ENCODE results near the gene UNC119B. TPM values are rescaled to one million over a fixed set of nuclear protein-coding genes. Genes with fewer than 3 reads are reported as not detected.

Gene UNC119B
- total RNA-seq, 6 donors from 2014 or later: 18.8 to 28.7 (median 22.8) TPM

- H3K9me3 ChIP-seq: no peaks in the 10 kb centered on the region
- peak in 1 of 2 donors; percentile 38 for DNase-seq
- 45 to 63% methylated on average over 3 of the region's 3 CpGs for WGBS, 2 donors
- no peaks in the 10 kb centered on the region for H3K27me3 ChIP-seq
- H3K36me3 ChIP-seq: peaks cover 5 to 87% (median 58%) of the 10 kb centered on the region in 4 donors
- H3K27ac ChIP-seq: peak overlapping the region; percentile 7 to 77 (median 58)
- H3K4me1 ChIP-seq: peaks cover 19 to 50% (median 19%) of the 10 kb centered on the region in 4 donors
- no peak overlapping the region for H3K4me3 ChIP-seq
- peak in 1 of 2 donors; percentile 53 for ATAC-seq (ENCODE audit: low FRiP score in 2 of 2)
- TF ChIP-seq POLR2AphosphoS5 (IDR thresholded peaks at IDR 0.05) (peak in 1 of 2 donors; percentile 10), EP300 (IDR thresholded peaks at IDR 0.05) (no peak)
Measured at GRCh38 chr12:120698665-120699064, 11.6 kb upstream of the UNC119B start.

- H3K27me3 ChIP-seq: no peaks in the 10 kb centered on the region
- WGBS, 2 donors: 90 to 93% methylated on average over 7 of the region's 7 CpGs
- no peak overlapping the region for H3K4me3 ChIP-seq
- TF ChIP-seq POLR2AphosphoS5 (IDR thresholded peaks at IDR 0.05) (no peak), POLR2A (IDR thresholded peaks at IDR 0.05) (no peak), EP300 (IDR thresholded peaks at IDR 0.05) (no peak), CTCF (IDR thresholded peaks at IDR 0.05) (no peak)
- peaks cover 5 to 78% (median 50%) of the 10 kb centered on the region in 4 donors for H3K36me3 ChIP-seq
- no peaks in the 10 kb centered on the region for H3K9me3 ChIP-seq
- ATAC-seq (ENCODE audit: low FRiP score in 2 of 2) (no peak), DNase-seq (no peak)
- peaks cover 19 to 51% (median 23%) of the 10 kb centered on the region in 4 donors for H3K4me1 ChIP-seq
- peak overlapping the region in 2 of 4 donors; percentile 65 to 77 for H3K27ac ChIP-seq
Measured at GRCh38 chr12:120699553-120699952, 10.7 kb upstream of the UNC119B start.

- Histone ChIP-seq H3K27me3 (no peaks in the 10 kb centered on the region), H3K27ac (no peak overlapping the region), H3K4me1 (peaks cover 19 to 46% (median 23%) of the 10 kb centered on the region in 4 donors), H3K36me3 (peaks cover 0 to 65% (median 38%) of the 10 kb centered on the region in 4 donors), H3K9me3 (no peaks in the 10 kb centered on the region), H3K4me3 (no peak overlapping the region)
- 94 to 95% methylated on average over 5 of the region's 5 CpGs for WGBS, 2 donors
- DNase-seq: no peak
- TF ChIP-seq POLR2AphosphoS5 (IDR thresholded peaks at IDR 0.05) (no peak), EP300 (IDR thresholded peaks at IDR 0.05) (no peak), CTCF (IDR thresholded peaks at IDR 0.05) (no peak), POLR2A (IDR thresholded peaks at IDR 0.05) (no peak)
- no peak for ATAC-seq (ENCODE audit: low FRiP score in 2 of 2)
Measured at GRCh38 chr12:120700886-120701285, 9.4 kb upstream of the UNC119B start.

GRCh38 chr12:120702637-120703036 is 7.6 kb upstream of the UNC119B start:
- Histone ChIP-seq H3K9me3 (no peaks in the 10 kb centered on the region), H3K36me3 (peaks cover 0 to 47% (median 24%) of the 10 kb centered on the region in 4 donors), H3K4me1 (peaks cover 10 to 41% (median 23%) of the 10 kb centered on the region in 4 donors), H3K27me3 (no peaks in the 10 kb centered on the region), H3K4me3 (no peak overlapping the region), H3K27ac (peak overlapping the region in 3 of 4 donors; percentile 15 to 70 (median 47))
- DNase-seq: no peak
- WGBS, 2 donors: 100% methylated on average over 1 of the region's 1 CpG
- no peak for ATAC-seq (ENCODE audit: low FRiP score in 2 of 2)
- TF ChIP-seq POLR2A (IDR thresholded peaks at IDR 0.05): no peak
- no peak for TF ChIP-seq EP300 (IDR thresholded peaks at IDR 0.05)
- no peak for TF ChIP-seq POLR2AphosphoS5 (IDR thresholded peaks at IDR 0.05)
- TF ChIP-seq CTCF (IDR thresholded peaks at IDR 0.05): no peak

GRCh38 chr12:120703311-120703942 is 6.8 kb upstream of the UNC119B start:
- peak; percentile 38 to 85 for ATAC-seq (ENCODE audit: low FRiP score in 2 of 2)
- no peaks in the 10 kb centered on the region for H3K27me3 ChIP-seq
- no peak overlapping the region for H3K4me3 ChIP-seq
- no peaks in the 10 kb centered on the region for H3K9me3 ChIP-seq
- 56 to 63% methylated on average over 11 of the region's 11 CpGs for WGBS, 2 donors
- H3K36me3 ChIP-seq: peaks cover 0 to 39% (median 21%) of the 10 kb centered on the region in 4 donors
- DNase-seq: peak in 1 of 2 donors; percentile 58
- TF ChIP-seq POLR2A (IDR thresholded peaks at IDR 0.05): no peak
- TF ChIP-seq EP300 (IDR thresholded peaks at IDR 0.05): no peak
- no peak for TF ChIP-seq POLR2AphosphoS5 (IDR thresholded peaks at IDR 0.05)
- no peak for TF ChIP-seq CTCF (IDR thresholded peaks at IDR 0.05)
- peaks cover 5 to 33% (median 18%) of the 10 kb centered on the region in 4 donors for H3K4me1 ChIP-seq
- peak overlapping the region in 3 of 4 donors; percentile 15 to 70 (median 47) for H3K27ac ChIP-seq

Measured in upper lobe of left lung (tissue), 6 donors.